ENCODE measurements around the gene KIAA0586.
"Not testable (repeated sequence)": the region's sequence is repeated elsewhere in the genome, so short reads cannot be mapped to it uniquely, and the experiment has no call there.

KIAA0586 gene

GRCh38 chr14:58587271-58587670 is 159.8 kb downstream of the KIAA0586 start:
- H3K4me1 ChIP-seq (ENCODE audit: control insufficient read depth, insufficient read depth, low read length): no peaks in the 10 kb centered on the region
- WGBS (ENCODE audit: insufficient coverage, insufficient read length): no CpG with 5 or more reads among the region's 1 CpG
- no peak overlapping the region for H3K27ac ChIP-seq (ENCODE audit: low read length)
- H3K27me3 ChIP-seq (ENCODE audit: control insufficient read depth, insufficient read depth, low read length): no peaks in the 10 kb centered on the region
- no peak for DNase-seq (ENCODE audit: low read depth, low spot score)
- H3K9me3 ChIP-seq (ENCODE audit: control insufficient read depth, insufficient read depth, low read length): no peaks in the 10 kb centered on the region
- no peaks in the 10 kb centered on the region for H3K36me3 ChIP-seq (ENCODE audit: control insufficient read depth, insufficient read depth, low read length)
- no peak overlapping the region for H3K4me3 ChIP-seq (ENCODE audit: low read length)

GRCh38 chr14:58588321-58588720 is 160.8 kb downstream of the KIAA0586 start:
- H3K4me3 ChIP-seq (ENCODE audit: low read length); H3K27ac ChIP-seq (ENCODE audit: low read length); H3K4me1 ChIP-seq (ENCODE audit: control insufficient read depth, insufficient read depth, low read length); H3K27me3 ChIP-seq (ENCODE audit: control insufficient read depth, insufficient read depth, low read length); H3K9me3 ChIP-seq (ENCODE audit: control insufficient read depth, insufficient read depth, low read length); H3K36me3 ChIP-seq (ENCODE audit: control insufficient read depth, insufficient read depth, low read length); DNase-seq (ENCODE audit: low read depth, low spot score): not testable (repeated sequence)
- no CpG with 5 or more reads among the region's 18 CpGs for WGBS (ENCODE audit: insufficient coverage, insufficient read length)

DNA sequence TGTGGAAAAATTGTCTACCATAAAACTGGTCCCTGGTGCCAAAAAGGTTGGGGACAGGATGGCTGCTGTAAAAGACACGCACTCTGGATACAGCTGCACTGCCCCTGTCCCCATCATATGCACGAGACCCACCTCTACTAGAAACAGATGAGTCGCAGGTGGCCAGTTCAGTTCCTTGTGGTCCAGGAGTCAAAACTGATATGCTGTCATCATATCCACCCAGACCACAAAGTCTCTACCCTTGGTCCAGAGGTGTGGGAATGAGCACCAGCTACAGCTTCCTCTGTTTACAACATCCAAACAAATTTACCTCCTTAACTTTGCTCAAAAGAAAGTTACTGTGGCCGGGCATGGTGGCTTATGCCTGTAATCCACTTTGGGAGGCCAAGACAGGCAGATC is 166.5 kb downstream of the KIAA0586 start:
- H3K36me3 ChIP-seq (ENCODE audit: control insufficient read depth, insufficient read depth, low read length): no peaks in the 10 kb centered on the region
- H3K9me3 ChIP-seq (ENCODE audit: control insufficient read depth, insufficient read depth, low read length): no peaks in the 10 kb centered on the region
- H3K27me3 ChIP-seq (ENCODE audit: control insufficient read depth, insufficient read depth, low read length): no peaks in the 10 kb centered on the region
- no peaks in the 10 kb centered on the region for H3K4me1 ChIP-seq (ENCODE audit: control insufficient read depth, insufficient read depth, low read length)
- no peak overlapping the region for H3K27ac ChIP-seq (ENCODE audit: low read length)
- no peak overlapping the region for H3K4me3 ChIP-seq (ENCODE audit: low read length)
- no CpG with 5 or more reads among the region's 4 CpGs for WGBS (ENCODE audit: insufficient coverage, insufficient read length)
- DNase-seq (ENCODE audit: low read depth, low spot score): no peak

- no peaks in the 10 kb centered on the region for H3K4me1 ChIP-seq (ENCODE audit: control insufficient read depth, insufficient read depth, low read length)
- H3K27me3 ChIP-seq (ENCODE audit: control insufficient read depth, insufficient read depth, low read length): no peaks in the 10 kb centered on the region
- WGBS (ENCODE audit: insufficient coverage, insufficient read length): no CpG with 5 or more reads among the region's 4 CpGs
- no peak overlapping the region for H3K27ac ChIP-seq (ENCODE audit: low read length)
- no peaks in the 10 kb centered on the region for H3K9me3 ChIP-seq (ENCODE audit: control insufficient read depth, insufficient read depth, low read length)
- H3K4me3 ChIP-seq (ENCODE audit: low read length): no peak overlapping the region
- no peak for DNase-seq (ENCODE audit: low read depth, low spot score)
- H3K36me3 ChIP-seq (ENCODE audit: control insufficient read depth, insufficient read depth, low read length): no peaks in the 10 kb centered on the region
Observed at GRCh38 chr14:58597041-58597440, 169.5 kb downstream of the KIAA0586 start.

GRCh38 chr14:58598028-58598803 is 170.7 kb downstream of the KIAA0586 start:
- no peak overlapping the region for H3K4me3 ChIP-seq (ENCODE audit: low read length)
- WGBS (ENCODE audit: insufficient coverage, insufficient read length): no CpG with 5 or more reads among the region's 4 CpGs
- DNase-seq (ENCODE audit: low read depth, low spot score): no peak
- no peaks in the 10 kb centered on the region for H3K9me3 ChIP-seq (ENCODE audit: control insufficient read depth, insufficient read depth, low read length)
- no peak overlapping the region for H3K27ac ChIP-seq (ENCODE audit: low read length)
- H3K4me1 ChIP-seq (ENCODE audit: control insufficient read depth, insufficient read depth, low read length): no peaks in the 10 kb centered on the region
- H3K36me3 ChIP-seq (ENCODE audit: control insufficient read depth, insufficient read depth, low read length): no peaks in the 10 kb centered on the region
- H3K27me3 ChIP-seq (ENCODE audit: control insufficient read depth, insufficient read depth, low read length): no peaks in the 10 kb centered on the region

DNA sequence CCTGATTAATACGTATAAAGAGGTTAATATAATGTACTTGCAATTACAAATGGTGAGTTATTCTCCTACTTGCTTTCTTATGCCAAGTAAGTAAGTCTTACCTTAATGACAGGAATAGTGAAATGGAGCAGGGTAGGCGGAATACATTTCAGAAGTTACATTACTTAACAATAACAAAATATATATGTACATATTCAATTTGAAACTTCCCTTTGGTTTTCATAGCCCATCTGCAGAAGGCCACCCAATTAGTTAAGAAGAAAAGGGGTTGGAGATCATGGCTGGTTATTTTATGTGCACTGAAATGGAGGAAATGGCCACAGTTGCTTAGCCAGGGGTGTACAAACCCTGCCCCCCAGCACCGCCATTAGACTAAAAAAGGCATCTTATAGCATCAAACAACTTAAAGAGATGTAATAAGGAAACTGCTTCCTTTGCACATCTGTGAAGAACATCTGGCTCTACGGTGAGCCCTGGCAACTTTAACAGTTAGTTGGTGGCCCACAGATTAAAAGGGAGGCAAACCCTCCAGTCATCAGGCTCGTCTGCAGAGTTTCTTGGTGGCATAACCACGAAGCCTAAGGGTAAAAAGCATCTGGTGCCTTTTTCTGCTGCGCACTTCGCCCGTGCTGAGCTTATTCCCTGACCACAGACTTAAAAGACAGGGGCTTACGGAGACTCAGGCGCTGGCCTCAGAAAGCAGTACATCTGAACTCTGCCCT is 171.4 kb downstream of the KIAA0586 start:
- no peak for DNase-seq (ENCODE audit: low read depth, low spot score)
- no CpG with 5 or more reads among the region's 11 CpGs for WGBS (ENCODE audit: insufficient coverage, insufficient read length)
- no peaks in the 10 kb centered on the region for H3K9me3 ChIP-seq (ENCODE audit: control insufficient read depth, insufficient read depth, low read length)
- no peaks in the 10 kb centered on the region for H3K27me3 ChIP-seq (ENCODE audit: control insufficient read depth, insufficient read depth, low read length)
- no peak overlapping the region for H3K4me3 ChIP-seq (ENCODE audit: low read length)
- H3K27ac ChIP-seq (ENCODE audit: low read length): no peak overlapping the region
- no peaks in the 10 kb centered on the region for H3K36me3 ChIP-seq (ENCODE audit: control insufficient read depth, insufficient read depth, low read length)
- H3K4me1 ChIP-seq (ENCODE audit: control insufficient read depth, insufficient read depth, low read length): no peaks in the 10 kb centered on the region

DNA sequence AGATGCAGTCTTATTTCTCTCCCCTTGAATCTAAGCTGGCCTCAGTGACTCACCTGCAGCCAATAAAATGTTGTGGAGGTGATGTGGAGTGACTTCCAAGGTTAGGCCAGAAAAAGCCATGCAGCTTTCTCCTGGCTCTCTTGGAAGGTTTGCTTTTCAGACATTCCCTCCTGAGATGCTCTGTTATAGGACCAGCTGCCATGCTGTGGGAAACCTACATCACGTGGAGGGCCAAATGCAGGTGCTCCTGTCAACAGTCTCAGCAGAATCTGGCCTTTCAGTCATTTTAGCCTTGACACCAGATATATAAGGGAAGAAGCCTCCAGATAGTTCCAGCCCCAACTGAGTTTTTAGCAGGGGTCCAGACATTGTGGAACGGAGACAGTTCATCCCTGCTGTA is 172.2 kb downstream of the KIAA0586 start:
- Histone ChIP-seq H3K9me3 (ENCODE audit: control insufficient read depth, insufficient read depth, low read length) (no peaks in the 10 kb centered on the region), H3K4me1 (ENCODE audit: control insufficient read depth, insufficient read depth, low read length) (no peaks in the 10 kb centered on the region), H3K27me3 (ENCODE audit: control insufficient read depth, insufficient read depth, low read length) (no peaks in the 10 kb centered on the region), H3K4me3 (ENCODE audit: low read length) (no peak overlapping the region), H3K36me3 (ENCODE audit: control insufficient read depth, insufficient read depth, low read length) (no peaks in the 10 kb centered on the region), H3K27ac (ENCODE audit: low read length) (no peak overlapping the region)
- DNase-seq (ENCODE audit: low read depth, low spot score): no peak
- no CpG with 5 or more reads among the region's 2 CpGs for WGBS (ENCODE audit: insufficient coverage, insufficient read length)

Data from iPS DF 6.9 (cell line).